Prostate gland (tissue), 2 donors: ENCODE results near the gene TRMT1.

Experiments
- CTCF ChIP-seq, 4 experiments: fragments of 200-600 bp in 2 of 4; fragments of 450-650 bp in 2 of 4; sonication (generic) in 2 of 4; IDR thresholded peaks; 1 replicate in 3 of 4; 2 replicates in 1 of 4; pipeline ENCODE4 v1.5.1; 2016 to 2019; ENCODE audit warnings: antibody characterized with exemption in 4 of 4, mild to moderate bottlenecking in 2 of 4, moderate library complexity in 2 of 4
- POLR2A ChIP-seq: fragments of 450-650 bp; IDR thresholded peaks from one replicate; pipeline ENCODE4 v1.6.1; 2016; ENCODE audit warnings: antibody characterized with exemption, mild to moderate bottlenecking
- POLR2AphosphoS5 ChIP-seq: sonication (generic); formaldehyde crosslinking; IDR thresholded peaks from one replicate; pipeline ENCODE4 v1.6.1; 2017; ENCODE audit warnings: antibody characterized with exemption

- no peak for TF ChIP-seq CTCF (IDR thresholded peaks at IDR 0.05)
- no peak for TF ChIP-seq POLR2A
- no peak for TF ChIP-seq POLR2AphosphoS5
Observed at GRCh38 chr19:13092158-13092543, 24.4 kb downstream of the TRMT1 start.
